GM23338 (cell line): ENCODE data around the gene GNAI2. TPM values are rescaled to one million over a fixed set of nuclear protein-coding genes. Genes with fewer than 3 reads are reported as not detected.

Experiments
- ATAC-seq: fragments of 200-7000 bp; cut with Tn5 transposase; 3 replicates; pipeline ENCODE4 v1.9.1; 2020
- DNase-seq: peaks from one replicate; pipeline ENCODE4 v3.0.0-alpha.2; 2015; ENCODE audit warnings: low spot score
- H2AFZ ChIP-seq: fragments of 200-600 bp; sonication (generic); 2 replicates; pipeline ENCODE4 v1.8.0; 2016; ENCODE audit warnings: antibody characterized with exemption, mild to moderate bottlenecking, moderate library complexity
- H3F3A ChIP-seq: fragments of 200-600 bp; sonication (generic); replicated peaks from 2 replicates; pipeline ENCODE4 v1.8.0; 2017; ENCODE audit warnings: antibody characterized with exemption, mixed run types, low read depth
- H3K27ac ChIP-seq: fragments of 200-600 bp; sonication (generic); 2 replicates; pipeline ENCODE4 v1.6.1; 2016; ENCODE audit warnings: low read depth
- H3K27me3 ChIP-seq: fragments of 200-600 bp; sonication (generic); 2 replicates; pipeline ENCODE4 v1.8.0; 2016; ENCODE audit warnings: mild to moderate bottlenecking, mixed run types, moderate library complexity; ENCODE audit not compliant: insufficient read depth
- H3K36me3 ChIP-seq: fragments of 200-600 bp; sonication (generic); 2 replicates; pipeline ENCODE4 v1.8.0; 2016; ENCODE audit warnings: mild to moderate bottlenecking; ENCODE audit not compliant: insufficient read depth
- H3K4me1 ChIP-seq: fragments of 200-600 bp; sonication (generic); 2 replicates; pipeline ENCODE4 v1.8.0; 2016; ENCODE audit warnings: mild to moderate bottlenecking, moderate library complexity; ENCODE audit not compliant: insufficient read depth
- H3K4me2 ChIP-seq: fragments of 200-600 bp; sonication (generic); 2 replicates; pipeline ENCODE4 v1.7.1; 2017; ENCODE audit warnings: mixed run types
- H3K4me3 ChIP-seq: fragments of 200-600 bp; sonication (generic); 2 replicates; pipeline ENCODE4 v1.6.1; 2016; ENCODE audit warnings: mixed run types
- H3K79me2 ChIP-seq: fragments of 200-600 bp; sonication (generic); replicated peaks from 2 replicates; pipeline ENCODE4 v1.8.0; 2017; ENCODE audit warnings: mild to moderate bottlenecking; ENCODE audit not compliant: insufficient read depth
- H3K9me2 ChIP-seq: fragments of 200-600 bp; sonication (generic); 2 replicates; pipeline ENCODE4 v1.8.0; 2017; ENCODE audit not compliant: insufficient read depth
- H4K20me1 ChIP-seq: fragments of 200-600 bp; sonication (generic); replicated peaks from 2 replicates; pipeline ENCODE4 v1.8.0; 2017; ENCODE audit warnings: mild to moderate bottlenecking; ENCODE audit not compliant: insufficient read depth
- H3K27ac Mint-ChIP-seq: 2 replicates; pipeline ENCODE4 v1.8.0; 2020; ENCODE audit warnings: inconsistent platforms, mild to moderate bottlenecking, moderate library complexity, mixed read lengths
- H3K27me3 Mint-ChIP-seq: 3 replicates; pipeline ENCODE4 v1.8.0; 2022; ENCODE audit warnings: low read depth, mild to moderate bottlenecking, moderate library complexity, mixed read lengths, inconsistent platforms; ENCODE audit not compliant: insufficient read depth, poor library complexity
- H3K36me3 Mint-ChIP-seq: 3 replicates; pipeline ENCODE4 v1.8.0; 2021; ENCODE audit warnings: low read depth, mild to moderate bottlenecking, inconsistent platforms, moderate library complexity, mixed read lengths
- H3K4me1 Mint-ChIP-seq: 3 replicates; pipeline ENCODE4 v1.8.0; 2020; ENCODE audit warnings: mild to moderate bottlenecking, inconsistent platforms, mixed read lengths
- H3K4me3 Mint-ChIP-seq: 3 replicates; pipeline ENCODE4 v1.8.0; 2021; ENCODE audit warnings: moderate library complexity, mild to moderate bottlenecking, inconsistent platforms, mixed read lengths
- H3K9me3 Mint-ChIP-seq: 3 replicates; pipeline ENCODE4 v1.8.0; 2020; ENCODE audit warnings: moderate library complexity, mild to moderate bottlenecking, inconsistent platforms, mixed read lengths
- CREB1 ChIP-seq: fragments of 250-450 bp; sonication (Bioruptor Pico); IDR thresholded peaks from 2 replicates; pipeline ENCODE4 v1.5.0; 2020; ENCODE audit warnings: low read depth, mild to moderate bottlenecking, moderate library complexity
- CTCF ChIP-seq, 2 experiments: fragments of 200-600 bp in 1 of 2; sonication (generic) in 1 of 2; conservative IDR thresholded peaks; 2 replicates each; pipeline versions ENCODE4 v1.5.1 to v1.6.1; 2016 to 2017; ENCODE audit warnings: antibody characterized with exemption in 2 of 2, low read depth in 2 of 2, mild to moderate bottlenecking in 2 of 2, moderate library complexity in 1 of 2
- ETS1 ChIP-seq: IDR thresholded peaks from 2 replicates; pipeline ENCODE4 v1.6.1; 2016; ENCODE audit warnings: antibody characterized with exemption
- EZH2 ChIP-seq: fragments of 200-600 bp; sonication (generic); IDR thresholded peaks from one replicate; pipeline ENCODE4 v1.8.0; 2017; ENCODE audit warnings: antibody characterized with exemption, mild to moderate bottlenecking, low read depth; ENCODE audit not compliant: unreplicated experiment
- EZH2phosphoT487 ChIP-seq: fragments of 200-600 bp; sonication (generic); IDR thresholded peaks from one replicate; pipeline ENCODE4 v1.8.1; 2018; ENCODE audit warnings: antibody characterized with exemption; ENCODE audit not compliant: unreplicated experiment
- JUNB ChIP-seq: IDR thresholded peaks from one replicate; pipeline ENCODE4 v1.6.1; 2016; ENCODE audit warnings: antibody characterized with exemption; ENCODE audit not compliant: unreplicated experiment
- NANOG ChIP-seq: IDR thresholded peaks from 2 replicates; pipeline ENCODE4 v1.6.1; 2016; ENCODE audit warnings: antibody characterized with exemption, borderline replicate concordance
- POLR2AphosphoS5 ChIP-seq: IDR thresholded peaks from 2 replicates; pipeline ENCODE4 v1.6.1; 2016; ENCODE audit warnings: antibody characterized with exemption, low read depth
- STAT1 ChIP-seq: IDR thresholded peaks from one replicate; pipeline ENCODE4 v1.6.1; 2016; ENCODE audit warnings: antibody characterized with exemption; ENCODE audit not compliant: unreplicated experiment
- ZNF114 ChIP-seq: fragments of 250-450 bp; sonication (Bioruptor Pico); IDR thresholded peaks from 2 replicates; pipeline ENCODE4 v1.5.0; 2020; ENCODE audit warnings: mild to moderate bottlenecking, moderate library complexity
- ZNF331 ChIP-seq: fragments of 250-450 bp; sonication (Bioruptor Pico); IDR thresholded peaks from 2 replicates; pipeline ENCODE4 v1.5.0; 2020; ENCODE audit warnings: low read depth, mild to moderate bottlenecking, moderate library complexity
- ZNF462 ChIP-seq: fragments of 250-450 bp; sonication (Bioruptor Pico); IDR thresholded peaks from 2 replicates; pipeline ENCODE4 v1.5.0; 2020; ENCODE audit warnings: mild to moderate bottlenecking, moderate library complexity
- polyA plus RNA-seq: library from polyadenylated mRNA; unstranded; fragments of >200 nt; fragmentation: Nextera tagmentation; extraction: Ambion mirVana; gene quantifications from 2 replicates; pipeline ENCODE4 v1.2.1, GENCODE V29; 2016
- total RNA-seq: library from RNA; depleted of rRNA; stranded (reverse); fragments of >200 nt; shearing (Covaris generic); gene quantifications from 2 replicates; pipeline ENCODE4 v1.2.3, GENCODE V29; 2014
- TF ChIP-seq, protein P1 (sequence below): IDR thresholded peaks from one replicate; pipeline ENCODE4 v1.6.1; 2018; ENCODE audit warnings: antibody characterized with exemption; ENCODE audit not compliant: unreplicated experiment

The GNAI2 gene
- total and polyA plus RNA-seq, 2 experiments from 2014 or later: 138 to 153 TPM

DNA sequence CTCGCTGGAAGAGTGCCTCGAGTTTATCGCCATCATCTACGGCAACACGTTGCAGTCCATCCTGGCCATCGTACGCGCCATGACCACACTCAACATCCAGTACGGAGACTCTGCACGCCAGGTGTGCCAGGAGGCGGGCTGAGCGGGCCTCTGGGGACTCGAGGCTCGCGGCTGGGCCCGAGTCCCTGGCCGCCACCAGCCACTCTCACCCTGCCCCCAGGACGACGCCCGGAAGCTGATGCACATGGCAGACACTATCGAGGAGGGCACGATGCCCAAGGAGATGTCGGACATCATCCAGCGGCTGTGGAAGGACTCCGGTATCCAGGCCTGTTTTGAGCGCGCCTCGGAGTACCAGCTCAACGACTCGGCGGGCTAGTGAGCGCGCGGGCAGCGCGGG is 42.7 kb upstream of the GNAI2 start:
- no peak overlapping the region for H3K4me3 Mint-ChIP-seq
- H3K4me1 ChIP-seq: peaks cover 8% of the 10 kb centered on the region; the same call in 1 of the 2 replicates
- ATAC-seq: no peak
- H3K4me2 ChIP-seq: no peak overlapping the region
- peaks cover 12% of the 10 kb centered on the region; the same call in 1 of the 2 replicates for H3K27me3 ChIP-seq
- no peak for DNase-seq
- no peaks in the 10 kb centered on the region for H3K9me2 ChIP-seq
- H3K4me3 ChIP-seq: no peak overlapping the region
- no peak overlapping the region for H3K27ac ChIP-seq
- TF ChIP-seq ZNF114 (no peak), CTCF (conservative IDR thresholded peaks at IDR 0.05; ENCODE audit: low read depth in 2 of 2) (no peak), EZH2phosphoT487 (no peak), CREB1 (no peak), ETS1 (no peak), JUNB (no peak), POLR2AphosphoS5 (no peak), ZNF331 (no peak), ZNF462 (CRISPR knock-in tag) (no peak), NANOG (no peak), STAT1 (no peak), EZH2 (no peak)
- TF ChIP-seq, protein P1, sequence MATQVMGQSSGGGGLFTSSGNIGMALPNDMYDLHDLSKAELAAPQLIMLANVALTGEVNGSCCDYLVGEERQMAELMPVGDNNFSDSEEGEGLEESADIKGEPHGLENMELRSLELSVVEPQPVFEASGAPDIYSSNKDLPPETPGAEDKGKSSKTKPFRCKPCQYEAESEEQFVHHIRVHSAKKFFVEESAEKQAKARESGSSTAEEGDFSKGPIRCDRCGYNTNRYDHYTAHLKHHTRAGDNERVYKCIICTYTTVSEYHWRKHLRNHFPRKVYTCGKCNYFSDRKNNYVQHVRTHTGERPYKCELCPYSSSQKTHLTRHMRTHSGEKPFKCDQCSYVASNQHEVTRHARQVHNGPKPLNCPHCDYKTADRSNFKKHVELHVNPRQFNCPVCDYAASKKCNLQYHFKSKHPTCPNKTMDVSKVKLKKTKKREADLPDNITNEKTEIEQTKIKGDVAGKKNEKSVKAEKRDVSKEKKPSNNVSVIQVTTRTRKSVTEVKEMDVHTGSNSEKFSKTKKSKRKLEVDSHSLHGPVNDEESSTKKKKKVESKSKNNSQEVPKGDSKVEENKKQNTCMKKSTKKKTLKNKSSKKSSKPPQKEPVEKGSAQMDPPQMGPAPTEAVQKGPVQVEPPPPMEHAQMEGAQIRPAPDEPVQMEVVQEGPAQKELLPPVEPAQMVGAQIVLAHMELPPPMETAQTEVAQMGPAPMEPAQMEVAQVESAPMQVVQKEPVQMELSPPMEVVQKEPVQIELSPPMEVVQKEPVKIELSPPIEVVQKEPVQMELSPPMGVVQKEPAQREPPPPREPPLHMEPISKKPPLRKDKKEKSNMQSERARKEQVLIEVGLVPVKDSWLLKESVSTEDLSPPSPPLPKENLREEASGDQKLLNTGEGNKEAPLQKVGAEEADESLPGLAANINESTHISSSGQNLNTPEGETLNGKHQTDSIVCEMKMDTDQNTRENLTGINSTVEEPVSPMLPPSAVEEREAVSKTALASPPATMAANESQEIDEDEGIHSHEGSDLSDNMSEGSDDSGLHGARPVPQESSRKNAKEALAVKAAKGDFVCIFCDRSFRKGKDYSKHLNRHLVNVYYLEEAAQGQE: no peak
- peaks cover 13% of the 10 kb centered on the region for H3K4me1 Mint-ChIP-seq
- peaks cover 3% of the 10 kb centered on the region for H3F3A ChIP-seq
- no peaks in the 10 kb centered on the region for H3K36me3 Mint-ChIP-seq
- no peak overlapping the region for H2AFZ ChIP-seq
- H3K27ac Mint-ChIP-seq: no peak overlapping the region
- no peaks in the 10 kb centered on the region for H3K36me3 ChIP-seq
- no peaks in the 10 kb centered on the region for H4K20me1 ChIP-seq
- H3K79me2 ChIP-seq: no peaks in the 10 kb centered on the region
- peaks cover 17% of the 10 kb centered on the region for H3K27me3 Mint-ChIP-seq
- H3K9me3 Mint-ChIP-seq: no peaks in the 10 kb centered on the region
